ENCODE results near the gene PRIMA1. TPM values are rescaled to one million over a fixed set of nuclear protein-coding genes. Genes with fewer than 3 reads are reported as not detected.

Gene PRIMA1
- polyA plus RNA-seq, 1 experiment: not detected

GRCh38 chr14:93736378-93737014 is 51.8 kb downstream of the PRIMA1 start:
- no peak for TF ChIP-seq CTCF (IDR thresholded peaks at IDR 0.05; ENCODE audit: insufficient read depth, low read depth, low read length)
- H3K27me3 ChIP-seq (ENCODE audit: control insufficient read depth, insufficient read depth, low read length): no peaks in the 10 kb centered on the region
- H3K4me3 ChIP-seq (ENCODE audit: low read depth, low read length): no peak overlapping the region
- H3K36me3 ChIP-seq (ENCODE audit: control insufficient read depth, insufficient read depth, low read length): no peaks in the 10 kb centered on the region
- CTCF ChIA-PET: no interaction called here
- POLR2A ChIA-PET: no interaction called here
- no peak for DNase-seq (ENCODE audit: low read depth)

- Histone ChIP-seq H3K36me3 (ENCODE audit: control insufficient read depth, insufficient read depth, low read length) (no peaks in the 10 kb centered on the region), H3K27me3 (ENCODE audit: control insufficient read depth, insufficient read depth, low read length) (no peaks in the 10 kb centered on the region), H3K4me3 (ENCODE audit: low read depth, low read length) (no peak overlapping the region)
- POLR2A ChIA-PET: no interaction called here
- DNase-seq (ENCODE audit: low read depth): no peak
- CTCF ChIA-PET: no interaction called here
- no peak for TF ChIP-seq CTCF (IDR thresholded peaks at IDR 0.05; ENCODE audit: insufficient read depth, low read depth, low read length)
Observed at GRCh38 chr14:93735206-93735605, 53.1 kb downstream of the PRIMA1 start.

- POLR2A ChIA-PET: no interaction called here
- no peaks in the 10 kb centered on the region for H3K36me3 ChIP-seq (ENCODE audit: control insufficient read depth, insufficient read depth, low read length)
- no peak for TF ChIP-seq CTCF (IDR thresholded peaks at IDR 0.05; ENCODE audit: insufficient read depth, low read depth, low read length)
- no peak overlapping the region for H3K4me3 ChIP-seq (ENCODE audit: low read depth, low read length)
- DNase-seq (ENCODE audit: low read depth): no peak
- CTCF ChIA-PET: no interaction called here
- no peaks in the 10 kb centered on the region for H3K27me3 ChIP-seq (ENCODE audit: control insufficient read depth, insufficient read depth, low read length)
Observed at GRCh38 chr14:93734086-93734822, 54.0 kb downstream of the PRIMA1 start.

- TF ChIP-seq CTCF (IDR thresholded peaks at IDR 0.05; ENCODE audit: insufficient read depth, low read depth, low read length): no peak
- ChIA-PET CTCF (no interaction called here), POLR2A (no interaction called here)
- H3K4me3 ChIP-seq (ENCODE audit: low read depth, low read length): no peak overlapping the region
- no peaks in the 10 kb centered on the region for H3K36me3 ChIP-seq (ENCODE audit: control insufficient read depth, insufficient read depth, low read length)
- H3K27me3 ChIP-seq (ENCODE audit: control insufficient read depth, insufficient read depth, low read length): no peaks in the 10 kb centered on the region
- DNase-seq (ENCODE audit: low read depth): no peak
Observed at GRCh38 chr14:93733631-93734030, 54.7 kb downstream of the PRIMA1 start.

- no peaks in the 10 kb centered on the region for H3K27me3 ChIP-seq (ENCODE audit: control insufficient read depth, insufficient read depth, low read length)
- POLR2A ChIA-PET: no interaction called here
- no peak for TF ChIP-seq CTCF (IDR thresholded peaks at IDR 0.05; ENCODE audit: insufficient read depth, low read depth, low read length)
- no peak overlapping the region for H3K4me3 ChIP-seq (ENCODE audit: low read depth, low read length)
- H3K36me3 ChIP-seq (ENCODE audit: control insufficient read depth, insufficient read depth, low read length): no peaks in the 10 kb centered on the region
- DNase-seq (ENCODE audit: low read depth): no peak
- CTCF ChIA-PET: no interaction called here
Observed at GRCh38 chr14:93733231-93733630, 55.1 kb downstream of the PRIMA1 start.
